Stimulated activated CD4-positive, alpha-beta T cell treated with anti-CD3 and anti-CD28 coated beads, Interleukin-1b, Interleukin-23, amount 100 ng/mL, for 1 hour (primary cell): Measurements from ENCODE around the gene OR12D1.
"Not testable (repeated sequence)": the region's sequence is repeated elsewhere in the genome, so short reads cannot be mapped to it uniquely, and the experiment has no call there.

Experiments
- DNase-seq, 2 donors: peaks; one replicate each; pipeline ENCODE4 v3.0.0-alpha.2; 2020; ENCODE audit warnings: low read depth in 2 of 2

Gene OR12D1

GRCh38 chr6:29414588-29414987 lies at the start of gene OR12D1:
Gene OR12D1, plus strand, starts transcription at chr6:29414928.
- no peak for DNase-seq

DNA sequence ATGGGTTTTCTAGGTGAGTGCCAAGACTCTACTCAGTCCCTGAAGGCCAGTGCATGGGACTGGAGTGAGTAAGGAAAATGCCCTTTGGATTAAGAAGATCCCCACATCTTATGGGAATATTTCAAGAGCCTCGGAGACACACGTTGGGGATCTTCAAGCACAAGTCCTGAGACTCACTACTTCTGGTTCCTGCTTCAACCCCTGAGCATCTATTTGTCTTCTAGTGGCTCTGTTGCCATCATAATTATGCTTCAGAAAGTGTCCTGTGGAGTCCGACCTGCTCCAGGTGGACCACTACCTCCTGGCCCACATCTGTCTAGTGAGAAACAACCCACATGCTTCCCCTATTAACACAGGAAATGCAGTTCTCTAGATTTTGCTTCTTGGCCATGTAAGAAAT lies 46.0 kb upstream of the OR12D1 start, which contains the start of gene OR5V1:
OR5V1 (minus strand) TSS at position 101 of the 400 bp plus-strand sequence. CDS start 12,670 bp downstream, outside the sequence.
- no peak for DNase-seq

DNA sequence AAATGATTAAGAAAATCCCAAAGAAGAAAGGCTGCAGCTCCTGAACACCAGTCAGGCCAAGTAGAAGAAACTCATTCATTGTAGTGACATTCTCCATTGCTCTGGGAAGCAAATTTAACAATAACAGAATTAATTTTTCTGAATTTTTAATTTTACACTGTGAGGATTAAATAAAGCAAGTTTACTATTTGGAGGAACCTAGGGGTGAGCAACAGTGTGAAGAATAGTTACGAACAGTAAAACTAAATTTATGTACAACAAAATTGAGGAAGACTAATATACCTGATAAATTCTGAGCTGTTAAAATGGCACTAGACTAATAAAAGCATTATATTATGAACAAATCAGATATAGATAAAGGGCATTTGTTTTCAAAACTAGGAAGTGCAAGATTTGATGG lies 39.5 kb upstream of the OR12D1 start, which contains the start of gene OR12D3:
OR12D3 (minus strand) TSS at position 101 of the 400 bp plus-strand sequence; CDS start at position 97, 4 bp downstream.
- DNase-seq: no peak

- DNase-seq: no peak
Observed at GRCh38 chr6:29376003-29376402, 38.7 kb upstream of the OR12D1 start.

DNA sequence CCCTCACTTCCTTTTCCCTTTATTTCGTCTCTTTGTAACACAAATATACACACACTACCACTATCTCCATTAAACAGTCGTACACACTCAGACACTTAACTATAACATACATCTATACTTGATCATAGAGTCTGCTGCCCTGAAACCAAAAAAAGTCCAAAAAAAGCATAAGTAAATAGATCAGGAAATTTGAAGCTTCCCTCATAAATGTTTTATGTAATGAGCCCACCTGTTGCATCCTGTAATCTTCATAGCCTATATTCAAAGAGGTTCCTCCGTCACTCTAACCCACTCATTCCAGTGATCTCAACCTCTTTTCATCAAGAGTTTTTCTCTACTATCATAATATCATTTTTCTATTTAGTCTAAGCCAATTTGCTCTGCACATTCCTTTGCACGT lies 26.2 kb upstream of the OR12D1 start:
- DNase-seq: no peak

DNA sequence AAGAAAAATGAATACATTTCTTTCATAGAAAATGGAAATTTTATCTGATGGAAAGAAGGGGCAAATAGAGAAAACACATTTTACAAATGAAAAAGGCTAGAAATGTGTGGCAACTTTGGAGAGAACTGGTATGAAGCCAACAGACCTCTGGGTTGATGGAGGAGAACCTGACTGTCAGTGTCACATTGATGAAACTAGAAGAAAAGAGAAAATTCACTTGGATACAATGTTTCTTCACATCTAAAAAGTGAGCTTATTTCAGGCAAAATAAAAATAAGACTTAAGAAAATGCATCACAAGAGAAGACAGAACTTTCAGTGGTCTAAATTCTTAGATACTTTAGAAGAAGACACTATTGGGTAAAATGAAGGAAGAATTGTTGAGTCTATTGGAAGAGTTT lies 19.4 kb upstream of the OR12D1 start, which contains the start of gene OR12D2:
OR12D2 (plus strand) TSS at position 301 of the 400 bp plus-strand sequence. CDS start 1,069 bp downstream, outside the sequence.
- no peak for DNase-seq

GRCh38 chr6:29399525-29399924 lies 15.2 kb upstream of the OR12D1 start:
- DNase-seq: no peak

GRCh38 chr6:29403801-29404200 lies 10.9 kb upstream of the OR12D1 start:
- DNase-seq: no peak

GRCh38 chr6:29419516-29419915 lies 4.8 kb downstream of the OR12D1 start:
- DNase-seq: no peak

GRCh38 chr6:29424168-29424567 lies 9.4 kb downstream of the OR12D1 start:
- no peak for DNase-seq

GRCh38 chr6:29424575-29424974 lies 9.8 kb downstream of the OR12D1 start:
- DNase-seq: no peak

- DNase-seq: no peak
Observed at GRCh38 chr6:29425075-29425474, 10.3 kb downstream of the OR12D1 start.

DNA sequence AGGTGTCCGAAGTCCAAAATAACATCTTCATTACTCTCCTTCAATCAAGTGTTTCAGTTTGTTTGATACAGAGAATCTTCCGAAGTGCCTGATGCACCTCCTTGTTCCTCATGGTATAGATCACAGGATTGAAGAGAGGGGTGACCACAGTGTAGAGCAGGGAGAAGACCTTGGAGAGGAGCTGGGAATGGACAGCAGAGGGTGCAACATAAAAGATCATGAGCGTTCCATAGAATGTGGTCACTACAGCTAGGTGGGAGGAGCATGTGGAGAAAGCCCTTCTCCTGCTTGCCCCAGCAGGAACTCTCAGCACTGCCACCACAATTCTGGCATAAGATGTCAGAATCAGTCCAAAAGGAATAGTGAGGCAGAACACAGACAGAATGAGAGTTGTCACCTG lies 11.9 kb downstream of the OR12D1 start:
- no peak for DNase-seq

- not testable (repeated sequence) for DNase-seq
Observed at GRCh38 chr6:29436730-29437129, 22.0 kb downstream of the OR12D1 start.

GRCh38 chr6:29439006-29439405 lies 24.3 kb downstream of the OR12D1 start, which contains the start of gene OR10C1:
Gene OR10C1, plus strand, starts transcription at chr6:29439306. Its CDS starts 710 bp downstream, at chr6:29440016.
- no peak for DNase-seq

- DNase-seq: no peak
Observed at GRCh38 chr6:29442719-29443118, 28.0 kb downstream of the OR12D1 start.

GRCh38 chr6:29444031-29444430 lies 29.3 kb downstream of the OR12D1 start:
- not testable (repeated sequence) for DNase-seq

DNA sequence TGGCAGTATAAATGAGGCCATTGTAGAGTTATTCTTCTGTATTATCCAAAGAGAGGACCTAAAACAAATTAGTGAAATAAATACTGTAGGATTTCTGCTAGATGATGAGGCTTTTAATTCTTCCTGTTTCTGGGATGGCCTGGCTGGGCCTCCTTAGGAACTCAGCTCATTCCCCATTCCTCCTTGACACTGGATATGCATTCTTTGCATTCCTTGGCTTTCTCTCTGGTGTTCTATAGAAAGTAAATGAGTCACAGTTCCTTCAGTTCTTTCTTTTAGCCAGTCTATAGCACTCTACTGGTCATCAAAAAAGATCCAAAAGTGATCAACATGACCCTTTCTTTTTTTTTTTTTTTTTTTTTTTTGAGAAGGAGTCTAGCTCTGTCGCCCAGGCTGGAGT lies 32.9 kb downstream of the OR12D1 start:
- no peak for DNase-seq

DNA sequence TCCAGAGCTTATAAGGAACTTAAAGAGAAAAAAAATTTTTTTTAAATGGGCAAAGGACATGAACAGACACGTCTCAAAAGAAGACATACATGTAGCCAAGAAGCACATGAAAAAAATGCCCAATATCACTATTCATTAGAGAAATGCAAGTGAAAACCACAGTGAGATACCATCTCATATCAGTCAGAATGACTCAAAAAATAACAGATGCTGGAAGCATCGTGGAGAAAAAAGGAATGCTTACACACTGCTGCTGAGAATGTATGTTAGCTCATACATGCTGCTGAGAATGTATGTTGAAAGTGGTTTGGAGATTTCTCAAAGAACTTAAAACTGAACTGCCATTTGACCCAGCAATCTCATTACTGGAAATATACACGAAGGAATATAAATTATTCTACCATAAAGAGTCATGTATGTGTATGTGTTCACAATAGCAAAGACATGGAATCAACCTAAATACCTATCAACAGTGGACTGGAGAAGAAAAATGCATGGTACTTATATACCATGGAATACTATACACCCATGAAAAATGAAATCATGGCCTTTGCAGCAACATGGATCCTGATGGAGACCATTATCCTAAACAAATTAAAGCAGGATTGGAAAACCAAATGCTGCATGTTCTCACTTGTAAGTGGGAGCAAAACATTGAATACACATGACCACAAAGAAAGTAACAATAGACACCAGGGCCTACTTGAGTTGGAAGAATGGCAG lies 36.9 kb downstream of the OR12D1 start:
- DNase-seq: no peak

DNA sequence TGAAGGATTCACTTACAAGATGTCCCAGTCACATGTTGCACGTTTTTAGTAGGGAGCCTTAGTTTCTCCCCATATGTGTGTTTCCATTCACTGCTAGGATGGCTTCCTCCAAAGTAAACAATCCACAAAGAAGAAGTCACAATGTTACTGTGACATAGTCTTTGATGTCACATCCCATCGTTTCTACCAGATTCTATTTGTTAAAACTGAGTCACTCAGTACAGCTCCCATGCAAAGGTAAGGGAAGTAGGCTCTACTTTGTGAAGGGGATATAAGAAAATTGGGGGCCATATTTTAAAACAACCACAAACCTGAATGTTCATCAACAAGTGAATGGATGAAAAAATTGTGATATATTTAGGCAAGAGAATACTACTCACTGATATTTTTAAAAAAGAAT lies 42.2 kb downstream of the OR12D1 start, which contains the start of the genes OR11A1 and OR2H1:
OR11A1 (minus strand) TSS at position 101 of the 400 bp plus-strand sequence. CDS start 29,430 bp downstream, outside the sequence.
OR2H1 (plus strand) TSS at position 185 of the 400 bp plus-strand sequence. CDS start 4,615 bp downstream, outside the sequence.
- DNase-seq: no peak

DNA sequence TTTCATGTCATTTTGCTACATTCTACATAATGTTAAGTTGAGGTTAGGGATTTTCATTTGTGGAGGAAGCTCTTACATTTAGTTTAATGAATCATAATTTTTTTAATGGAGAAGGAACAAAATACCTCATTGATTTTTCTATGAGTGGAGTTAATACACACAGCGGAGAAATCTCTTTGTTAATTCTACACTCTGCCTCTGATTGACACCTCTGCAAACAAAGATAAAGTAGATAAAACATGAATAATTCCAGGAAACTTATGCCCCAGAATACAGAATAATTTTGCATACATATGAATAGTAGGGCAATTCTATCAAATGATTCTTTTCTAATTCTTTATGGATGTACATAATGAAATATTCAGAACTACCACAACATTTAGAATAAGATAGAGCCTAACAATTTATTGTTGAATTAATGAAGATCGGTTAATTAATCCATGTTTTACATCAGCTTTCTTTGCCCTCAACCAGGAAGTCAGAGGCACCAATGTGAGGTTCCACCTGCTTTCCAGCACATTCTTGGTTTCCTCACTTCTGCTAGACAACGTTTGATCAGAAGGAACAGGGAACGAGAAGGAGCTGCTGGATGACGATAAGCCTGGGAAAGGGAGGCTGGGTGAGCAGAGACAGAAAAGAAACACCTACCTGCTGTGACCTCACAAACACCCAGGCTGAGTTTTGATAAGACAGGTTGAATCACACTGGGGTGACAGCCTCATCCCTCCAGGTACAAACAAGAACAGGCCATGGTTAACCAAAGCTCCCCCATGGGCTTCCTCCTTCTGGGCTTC lies 46.5 kb downstream of the OR12D1 start:
- DNase-seq: no peak

DNA sequence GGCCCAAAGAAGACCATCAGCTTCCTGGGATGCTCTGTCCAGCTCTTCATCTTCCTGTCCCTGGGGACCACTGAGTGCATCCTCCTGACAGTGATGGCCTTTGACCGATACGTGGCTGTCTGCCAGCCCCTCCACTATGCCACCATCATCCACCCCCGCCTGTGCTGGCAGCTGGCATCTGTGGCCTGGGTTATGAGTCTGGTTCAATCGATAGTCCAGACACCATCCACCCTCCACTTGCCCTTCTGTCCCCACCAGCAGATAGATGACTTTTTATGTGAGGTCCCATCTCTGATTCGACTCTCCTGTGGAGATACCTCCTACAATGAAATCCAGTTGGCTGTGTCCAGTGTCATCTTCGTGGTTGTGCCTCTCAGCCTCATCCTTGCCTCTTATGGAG lies 47.3 kb downstream of the OR12D1 start:
- DNase-seq: no peak
